ENCODE results near the gene SPINDOC. TPM values are rescaled to one million over a fixed set of nuclear protein-coding genes. Genes with fewer than 3 reads are reported as not detected.
A peak's percentile ranks its signal among the peaks of the same experiment; 100 is the strongest.

SPINDOC gene
- total and polyA plus RNA-seq, 9 of the 15 experiments (the other 6 are each of a cell fraction or from before 2014, with no cell fraction given) = 0.70 to 36.3 (median 19.6) TPM

GRCh38 chr11:63802637-63803414, 10.4 kb upstream of the SPINDOC start (continued):
- TF ChIP-seq, protein P1, sequence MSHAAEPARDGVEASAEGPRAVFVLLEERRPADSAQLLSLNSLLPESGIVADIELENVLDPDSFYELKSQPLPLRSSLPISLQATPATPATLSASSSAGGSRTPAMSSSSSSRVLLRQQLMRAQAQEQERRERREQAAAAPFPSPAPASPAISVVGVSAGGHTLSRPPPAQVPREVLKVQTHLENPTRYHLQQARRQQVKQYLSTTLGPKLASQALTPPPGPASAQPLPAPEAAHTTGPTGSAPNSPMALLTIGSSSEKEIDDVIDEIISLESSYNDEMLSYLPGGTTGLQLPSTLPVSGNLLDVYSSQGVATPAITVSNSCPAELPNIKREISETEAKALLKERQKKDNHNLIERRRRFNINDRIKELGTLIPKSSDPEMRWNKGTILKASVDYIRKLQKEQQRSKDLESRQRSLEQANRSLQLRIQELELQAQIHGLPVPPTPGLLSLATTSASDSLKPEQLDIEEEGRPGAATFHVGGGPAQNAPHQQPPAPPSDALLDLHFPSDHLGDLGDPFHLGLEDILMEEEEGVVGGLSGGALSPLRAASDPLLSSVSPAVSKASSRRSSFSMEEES (CRISPR knock-in tag; IDR thresholded peaks at IDR 0.05) = peak; percentile 66; the same call in 1 of the 2 replicates
- TF ChIP-seq FOSL1 (tag; conservative IDR thresholded peaks at IDR 0.05) (peak; percentile 92), CHD7 (IDR thresholded peaks at IDR 0.05; ENCODE audit: low read depth, low read length) (no peak), KLF13 (tag; IDR thresholded peaks at IDR 0.05; ENCODE audit: borderline replicate concordance, low read depth) (no peak)
- TF ChIP-seq, protein P2, sequence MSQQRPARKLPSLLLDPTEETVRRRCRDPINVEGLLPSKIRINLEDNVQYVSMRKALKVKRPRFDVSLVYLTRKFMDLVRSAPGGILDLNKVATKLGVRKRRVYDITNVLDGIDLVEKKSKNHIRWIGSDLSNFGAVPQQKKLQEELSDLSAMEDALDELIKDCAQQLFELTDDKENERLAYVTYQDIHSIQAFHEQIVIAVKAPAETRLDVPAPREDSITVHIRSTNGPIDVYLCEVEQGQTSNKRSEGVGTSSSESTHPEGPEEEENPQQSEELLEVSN (IDR thresholded peaks at IDR 0.05; ENCODE audit: borderline replicate concordance in 1 of 2, extremely low read depth in 1 of 2, insufficient read depth in 1 of 2, insufficient read length in 1 of 2, low read depth in 1 of 2, low read length in 1 of 2, poor library complexity in 1 of 2, severe bottlenecking in 1 of 2) = peak; percentile 31 to 40
- TF ChIP-seq, protein P3, sequence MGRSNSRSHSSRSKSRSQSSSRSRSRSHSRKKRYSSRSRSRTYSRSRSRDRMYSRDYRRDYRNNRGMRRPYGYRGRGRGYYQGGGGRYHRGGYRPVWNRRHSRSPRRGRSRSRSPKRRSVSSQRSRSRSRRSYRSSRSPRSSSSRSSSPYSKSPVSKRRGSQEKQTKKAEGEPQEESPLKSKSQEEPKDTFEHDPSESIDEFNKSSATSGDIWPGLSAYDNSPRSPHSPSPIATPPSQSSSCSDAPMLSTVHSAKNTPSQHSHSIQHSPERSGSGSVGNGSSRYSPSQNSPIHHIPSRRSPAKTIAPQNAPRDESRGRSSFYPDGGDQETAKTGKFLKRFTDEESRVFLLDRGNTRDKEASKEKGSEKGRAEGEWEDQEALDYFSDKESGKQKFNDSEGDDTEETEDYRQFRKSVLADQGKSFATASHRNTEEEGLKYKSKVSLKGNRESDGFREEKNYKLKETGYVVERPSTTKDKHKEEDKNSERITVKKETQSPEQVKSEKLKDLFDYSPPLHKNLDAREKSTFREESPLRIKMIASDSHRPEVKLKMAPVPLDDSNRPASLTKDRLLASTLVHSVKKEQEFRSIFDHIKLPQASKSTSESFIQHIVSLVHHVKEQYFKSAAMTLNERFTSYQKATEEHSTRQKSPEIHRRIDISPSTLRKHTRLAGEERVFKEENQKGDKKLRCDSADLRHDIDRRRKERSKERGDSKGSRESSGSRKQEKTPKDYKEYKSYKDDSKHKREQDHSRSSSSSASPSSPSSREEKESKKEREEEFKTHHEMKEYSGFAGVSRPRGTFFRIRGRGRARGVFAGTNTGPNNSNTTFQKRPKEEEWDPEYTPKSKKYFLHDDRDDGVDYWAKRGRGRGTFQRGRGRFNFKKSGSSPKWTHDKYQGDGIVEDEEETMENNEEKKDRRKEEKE (IDR thresholded peaks at IDR 0.05; ENCODE audit: borderline replicate concordance in 1 of 2, control insufficient read depth in 1 of 2, low read depth in 2 of 2, low read length in 1 of 2) = no peak

All from K562 (cell line).